NOMO-1 treated with dmso at 0.1 percent for 144 hours (cell line): ENCODE results near the gene HYKK.
"Not testable (repeated sequence)": the region's sequence is repeated elsewhere in the genome, so short reads cannot be mapped to it uniquely, and the experiment has no call there.

Experiments
- DNase-seq: peaks from one replicate; lab custom pipeline; 2025; ENCODE audit not compliant: unreplicated experiment; lab: John Stamatoyannopoulos, UW

The HYKK gene

GRCh38 chr15:78539464-78540140, 32.2 kb downstream of the HYKK start:
- DNase-seq = not testable (repeated sequence)

- DNase-seq = peak; percentile 77
Measured at GRCh38 chr15:78540141-78540870, 32.9 kb downstream of the HYKK start, which contains the start of gene PSMA4. Gene PSMA4, plus strand, starts transcription at chr15:78540444. Its CDS starts 1,484 bp downstream, at chr15:78541928.

GRCh38 chr15:78540871-78541743, 33.7 kb downstream of the HYKK start:
- DNase-seq = peak; percentile 57

GRCh38 chr15:78541744-78542034, 34.3 kb downstream of the HYKK start:
- DNase-seq = no peak

GRCh38 chr15:78542647-78543046, 35.3 kb downstream of the HYKK start:
- DNase-seq = no peak

- no peak for DNase-seq
Measured at GRCh38 chr15:78550194-78550593, 42.8 kb downstream of the HYKK start.

GRCh38 chr15:78550815-78551214, 43.4 kb downstream of the HYKK start:
- no peak for DNase-seq

- DNase-seq = no peak
Measured at GRCh38 chr15:78551902-78552301, 44.5 kb downstream of the HYKK start.

GRCh38 chr15:78552597-78552996, 45.2 kb downstream of the HYKK start:
- DNase-seq = no peak

GRCh38 chr15:78560201-78560600, 52.8 kb downstream of the HYKK start:
- DNase-seq = not testable (repeated sequence)

GRCh38 chr15:78561490-78561889, 54.1 kb downstream of the HYKK start:
- no peak for DNase-seq

- DNase-seq = no peak
Measured at GRCh38 chr15:78563092-78563491, 55.7 kb downstream of the HYKK start.

GRCh38 chr15:78564743-78565096, 57.3 kb downstream of the HYKK start:
- DNase-seq = no peak

GRCh38 chr15:78565097-78565950, 57.9 kb downstream of the HYKK start, which contains the start of gene CHRNA5:
Gene CHRNA5, plus strand, starts transcription at chr15:78565520. Its CDS starts 200 bp downstream, at chr15:78565720.
- peak; percentile 43 for DNase-seq

- no peak for DNase-seq
Measured at GRCh38 chr15:78565951-78566774, 58.8 kb downstream of the HYKK start.

- DNase-seq = no peak
Measured at GRCh38 chr15:78567531-78567930, 60.2 kb downstream of the HYKK start.

- no peak for DNase-seq
Measured at GRCh38 chr15:78570710-78571109, 63.3 kb downstream of the HYKK start.

- DNase-seq = no peak
Measured at GRCh38 chr15:78571382-78571781, 64.0 kb downstream of the HYKK start.

GRCh38 chr15:78573416-78573815, 66.0 kb downstream of the HYKK start:
- no peak for DNase-seq

- no peak for DNase-seq
Measured at GRCh38 chr15:78574944-78575343, 67.6 kb downstream of the HYKK start.
